Renal cortical epithelial cell (primary cell): ENCODE data around the gene GSK3A. TPM values are rescaled to one million over a fixed set of nuclear protein-coding genes. Genes with fewer than 3 reads are reported as not detected.
A peak's percentile ranks its signal among the peaks of the same experiment; 100 is the strongest.

ENCODE experiments used
- DNase-seq: peaks from one replicate; pipeline ENCODE4 v3.0.0-alpha.2; 2011; ENCODE audit warnings: low read depth
- total RNA-seq: library from RNA; depleted of rRNA; stranded (reverse); fragments of >200 nt; gene quantifications from 2 replicates; pipeline ENCODE4 v1.2.3, GENCODE V29; 2014

GSK3A gene
- total RNA-seq, 1 donor from 2014 or later, result 44.8 TPM

DNA sequence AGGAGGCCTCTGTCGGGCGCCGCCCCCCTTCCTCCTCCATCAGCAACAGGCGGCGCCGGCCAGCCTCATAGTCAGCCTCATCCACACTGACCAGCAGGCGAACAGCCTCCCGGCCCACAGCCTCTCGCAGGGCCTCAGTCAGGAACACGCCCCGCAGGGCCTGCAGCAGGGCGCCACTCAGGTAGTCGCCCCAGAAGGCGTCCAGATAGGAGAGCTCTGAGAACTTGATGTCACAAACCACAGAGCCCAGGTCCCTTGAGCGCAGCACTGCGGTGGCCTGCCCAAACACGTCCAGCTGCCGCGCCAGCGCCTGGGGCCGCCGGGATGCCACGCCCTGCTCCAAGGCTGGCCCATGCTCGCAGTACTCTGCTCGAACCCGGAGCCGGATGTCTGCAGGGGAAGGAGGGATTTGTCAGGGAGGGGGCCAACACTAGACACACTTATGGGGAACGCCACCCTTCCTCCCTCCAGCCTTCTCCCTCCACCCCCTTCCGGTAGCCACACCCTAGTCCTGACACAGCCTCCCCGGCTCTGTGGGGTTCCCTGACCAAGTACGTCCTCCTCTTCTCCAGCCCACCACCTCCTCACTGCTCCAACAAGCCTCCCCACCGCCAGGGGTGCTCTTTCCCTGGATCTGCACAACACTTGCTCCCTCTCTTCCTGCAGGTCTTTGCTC lies 42.8 kb downstream of the GSK3A start:
- DNase-seq, result no peak

DNA sequence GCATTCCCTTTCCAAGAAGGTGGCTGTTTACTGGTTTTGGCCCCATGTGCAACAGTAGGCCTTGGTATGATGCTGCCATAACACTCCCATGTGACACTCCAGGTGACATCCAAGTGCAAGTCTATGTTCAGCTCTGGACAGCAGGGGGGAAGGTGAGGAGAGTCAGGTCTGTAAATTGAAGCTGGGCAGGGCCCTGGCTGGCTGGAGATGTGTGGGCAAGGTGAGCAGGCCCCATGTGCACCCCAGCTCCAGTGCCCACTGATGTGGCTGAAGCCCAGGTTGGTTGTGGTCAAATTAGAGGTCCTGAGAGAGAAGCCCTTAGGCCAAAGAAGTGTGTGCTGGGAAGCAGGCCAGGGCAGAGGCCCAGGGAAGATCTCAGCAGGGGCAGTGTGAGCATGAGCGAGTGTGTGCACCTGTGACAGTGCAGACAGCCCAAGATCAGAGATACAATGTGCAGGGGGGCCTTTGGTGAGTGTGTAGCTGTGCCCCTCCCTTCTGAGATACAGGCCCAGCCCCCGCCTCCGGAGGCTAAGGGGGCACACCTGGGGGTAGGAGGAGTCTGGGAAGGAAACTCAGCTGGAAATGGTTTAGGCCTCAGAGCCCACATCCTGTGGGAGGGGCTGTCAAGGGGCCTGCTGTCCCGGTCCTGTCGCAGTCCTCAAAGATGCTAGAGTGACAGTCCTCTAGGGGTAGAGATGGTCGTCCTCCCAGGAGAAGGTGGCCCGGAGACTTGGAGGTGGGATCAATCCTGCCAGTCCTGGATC lies 43.5 kb downstream of the GSK3A start:
- no peak for DNase-seq

DNA sequence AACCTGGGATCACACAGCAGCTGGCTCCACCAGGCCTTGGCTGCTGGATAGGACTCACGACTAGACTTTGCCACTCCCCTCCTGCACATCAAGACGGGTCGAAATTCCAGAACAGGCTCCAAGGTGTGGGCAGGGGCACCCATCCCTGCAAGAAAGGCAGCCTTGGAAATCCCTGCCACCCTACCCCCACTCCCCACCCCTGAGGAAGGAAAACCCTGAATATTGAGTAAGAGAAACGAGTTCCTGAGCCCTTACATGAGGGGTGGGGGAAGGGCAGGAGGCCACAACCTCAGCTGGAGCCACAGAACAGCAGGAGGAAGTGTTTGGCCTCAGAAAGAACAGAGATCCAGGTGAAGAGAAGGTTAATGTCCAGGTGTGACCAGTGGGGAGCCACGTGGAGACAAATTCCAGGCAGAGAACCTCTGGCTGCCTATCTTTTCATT lies 45.0 kb downstream of the GSK3A start:
- peak; percentile 17 for DNase-seq

DNA sequence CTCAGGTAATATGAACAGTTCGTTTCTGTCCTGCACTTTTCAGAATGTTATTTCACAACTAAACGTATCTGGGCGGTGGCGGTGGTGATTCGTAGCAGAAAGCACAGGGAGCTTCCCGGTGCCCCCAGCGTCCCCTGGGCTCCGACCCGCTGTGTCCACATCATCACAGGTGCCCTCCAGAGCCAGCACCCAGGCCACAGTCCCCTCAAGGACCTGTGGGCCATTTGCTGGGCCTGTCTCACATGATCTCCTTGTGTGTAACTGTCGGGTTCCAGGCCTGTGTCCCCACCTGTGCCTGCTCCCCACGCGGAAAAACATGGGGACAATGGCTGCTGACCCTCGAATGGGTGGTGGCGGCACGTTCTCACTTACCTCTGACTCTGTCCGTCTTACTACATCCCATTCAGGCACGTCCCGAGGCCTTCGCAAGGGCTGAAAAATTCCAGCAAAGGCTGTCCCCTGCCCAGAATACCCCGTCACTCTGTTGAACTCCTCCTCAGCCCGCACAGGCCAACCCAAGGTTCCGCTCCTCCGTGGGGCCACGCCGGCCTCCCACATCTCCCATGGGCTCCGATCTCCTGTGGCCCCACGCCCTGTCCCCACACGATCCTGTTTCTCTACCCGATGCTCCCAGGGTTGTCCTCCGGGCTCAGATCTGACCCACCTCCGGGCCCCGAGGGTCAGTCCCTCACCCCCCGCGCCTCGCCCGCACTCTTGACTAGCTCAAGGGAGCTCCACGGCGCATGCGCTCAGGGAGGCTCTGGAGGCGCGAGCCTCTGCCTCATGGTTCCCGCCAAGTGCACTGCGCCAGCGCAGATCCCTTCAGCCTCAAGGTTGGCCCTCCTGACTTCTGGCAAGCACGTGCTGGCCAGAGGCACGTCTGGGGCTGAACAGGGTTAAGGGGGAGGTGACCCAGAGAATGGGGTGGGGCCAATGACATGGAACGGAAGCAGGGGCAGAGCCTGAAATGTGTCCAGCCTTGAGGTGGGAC lies 46.1 kb downstream of the GSK3A start:
- DNase-seq, result no peak

DNA sequence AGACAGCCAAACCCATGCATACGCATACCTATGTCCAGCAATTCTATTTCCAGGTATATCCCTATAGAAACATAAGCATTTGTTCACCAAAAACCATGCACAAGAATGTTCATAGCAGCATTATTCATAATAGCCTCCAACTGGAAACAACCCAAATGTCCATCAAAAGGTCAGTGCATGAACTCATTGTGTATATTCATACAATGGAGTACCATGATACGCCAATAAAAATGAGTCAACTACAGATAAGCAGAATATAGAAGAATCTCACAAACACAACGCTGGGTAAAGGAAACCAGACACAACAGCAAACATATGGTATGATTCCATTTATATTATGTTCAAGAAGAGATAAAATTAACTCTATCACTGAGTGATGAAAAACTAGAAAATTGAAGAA lies 48.7 kb downstream of the GSK3A start:
- DNase-seq, result no peak

DNA sequence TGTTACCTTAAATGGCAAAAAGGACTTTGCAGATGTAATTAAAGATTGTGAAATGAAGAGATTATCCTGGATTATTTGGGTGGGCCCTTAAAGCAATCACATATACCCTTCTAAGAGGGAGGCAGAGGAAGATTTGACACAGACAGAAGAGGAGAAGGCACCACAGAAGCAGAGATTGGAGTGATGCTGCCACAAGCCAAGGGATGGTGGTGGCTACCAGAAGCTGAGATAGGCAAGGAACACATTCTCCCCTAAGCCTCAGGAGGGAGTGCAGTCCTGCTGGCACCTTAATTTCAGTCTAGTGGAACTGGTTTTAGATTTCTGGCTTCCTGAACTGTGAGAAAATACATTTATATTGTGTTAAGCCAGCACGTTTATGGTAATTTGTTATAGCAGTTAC lies 49.1 kb downstream of the GSK3A start:
- DNase-seq, result no peak

DNA sequence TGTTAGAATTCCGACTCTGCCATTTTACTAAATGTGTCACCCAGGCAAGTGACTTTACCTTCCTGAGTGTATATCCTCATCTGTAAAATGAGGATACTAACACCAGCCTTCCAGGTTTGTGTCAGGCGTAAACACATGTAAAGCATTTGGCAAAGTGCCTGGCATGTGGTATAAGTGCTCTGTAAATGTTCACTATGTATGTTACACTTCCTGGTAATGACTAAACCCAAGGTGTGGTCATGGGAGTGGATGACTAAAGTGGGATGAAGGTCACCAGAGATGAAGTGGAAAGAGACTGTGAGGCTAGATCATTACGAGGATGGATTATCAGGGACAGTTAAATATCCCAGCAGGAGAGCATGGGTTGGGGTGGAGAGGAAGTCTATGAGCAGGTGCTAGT lies 50.5 kb downstream of the GSK3A start:
- peak; percentile 92 for DNase-seq

DNA sequence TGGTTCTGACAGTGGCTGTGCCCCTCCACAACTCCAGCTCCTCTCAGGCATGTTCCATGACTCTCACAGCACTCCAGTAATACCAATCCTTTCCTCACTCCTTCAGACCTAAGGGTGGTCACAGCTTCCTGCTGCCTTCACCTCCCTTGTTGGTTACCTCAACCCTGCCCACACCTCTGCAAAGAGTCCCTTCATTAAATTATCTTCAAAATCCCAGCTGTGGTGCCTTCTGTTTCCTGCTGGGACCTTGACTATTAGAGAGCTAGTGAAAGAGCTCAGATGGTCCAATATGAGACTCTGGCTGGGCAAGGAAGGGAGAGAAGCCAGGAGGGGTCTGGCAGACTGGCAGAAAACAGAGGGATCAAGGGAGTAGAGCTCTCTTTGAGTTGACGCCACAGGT lies 51.1 kb downstream of the GSK3A start:
- DNase-seq, result no peak

DNA sequence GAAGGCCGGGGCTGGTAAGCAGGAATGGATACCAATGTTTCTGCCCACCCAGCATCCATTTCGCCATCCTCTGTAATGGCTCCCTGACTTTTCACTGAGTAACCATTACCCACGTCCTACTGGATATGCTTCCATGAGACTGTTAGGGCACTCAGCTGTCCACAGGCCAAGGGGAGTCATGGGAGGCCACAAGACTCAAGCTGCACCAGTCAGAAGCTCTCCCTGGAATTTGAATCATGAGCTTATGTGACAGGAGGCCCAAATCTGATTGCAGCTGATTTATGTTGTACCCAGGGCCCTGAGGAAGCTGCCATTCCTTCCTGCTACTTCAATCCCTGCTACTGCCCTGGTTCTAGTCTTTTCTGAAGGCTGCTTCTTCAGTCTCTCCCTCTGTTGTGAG lies 53.3 kb downstream of the GSK3A start:
- peak; percentile 4 for DNase-seq

DNA sequence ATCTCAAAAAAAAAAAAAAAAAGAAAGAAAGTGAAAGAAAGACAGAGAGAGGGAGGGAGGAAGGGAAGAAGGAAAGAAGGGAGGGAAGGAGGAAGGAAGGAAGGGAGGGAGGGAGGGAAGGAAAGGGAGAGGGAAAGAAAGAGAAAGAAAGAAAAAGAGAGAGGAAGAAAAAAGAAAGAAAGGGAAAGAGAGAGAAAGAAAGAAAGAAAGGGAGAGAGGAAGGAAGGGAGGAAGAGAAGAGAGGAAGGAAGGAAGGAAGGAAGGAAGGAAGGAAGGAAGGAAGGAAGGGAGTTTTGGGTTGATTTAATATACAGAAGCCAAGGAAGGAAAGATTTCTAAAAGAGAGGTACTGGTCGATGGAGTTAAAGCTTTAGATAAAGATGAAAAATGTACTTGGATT lies 53.7 kb downstream of the GSK3A start:
- no peak for DNase-seq

DNA sequence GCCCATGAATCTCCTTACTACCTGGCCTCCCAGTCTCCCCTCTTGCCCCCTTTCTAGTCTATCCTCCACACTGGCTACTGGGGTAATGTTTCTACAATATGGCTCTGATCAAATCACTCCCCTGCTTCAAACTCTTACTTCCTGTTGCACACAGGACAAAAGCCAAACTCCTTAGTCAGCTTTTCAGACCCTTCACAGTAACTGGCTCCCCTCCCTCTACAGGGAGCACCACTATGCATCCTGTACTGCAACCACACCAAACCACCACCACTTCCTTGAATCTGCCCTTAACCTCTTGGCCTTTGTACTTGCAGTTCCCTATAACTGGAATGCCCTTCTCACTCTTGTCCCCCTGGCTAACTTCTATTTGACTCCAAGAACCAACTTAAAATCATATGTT lies 57.1 kb downstream of the GSK3A start:
- no peak for DNase-seq

DNA sequence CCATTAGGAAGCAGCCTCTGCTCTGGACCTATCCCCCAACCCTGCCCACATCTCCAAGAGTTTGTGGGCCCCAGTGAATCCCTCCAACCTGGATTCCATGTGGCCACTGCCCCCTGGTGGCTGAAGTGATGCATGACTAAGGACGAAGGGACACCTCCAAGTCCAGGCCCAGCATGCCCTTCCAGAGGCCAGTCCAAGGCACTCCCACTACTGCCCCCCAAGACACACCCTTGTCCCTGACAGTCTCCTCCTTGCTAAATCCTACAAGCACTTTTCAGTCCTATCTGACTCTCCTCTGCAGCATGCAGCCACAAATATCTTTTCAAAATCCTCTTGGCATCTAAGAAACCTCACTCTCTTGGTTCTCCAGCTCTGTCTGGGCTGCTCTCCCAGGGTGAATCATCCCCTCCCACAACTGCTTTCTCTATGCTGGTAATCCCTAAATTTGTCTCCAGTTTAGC lies 58.0 kb downstream of the GSK3A start:
- DNase-seq, result peak; percentile 51

Other genes with a start within 250 kb of the GSK3A start
- gene ATP1A3, start 248.4 kb downstream of the GSK3A start, total RNA-seq, result 0.05 and 0.17 TPM in 2 replicates
- 1.2 and 27.0 TPM in 2 replicates for gene GRIK5, start 172.4 kb downstream of the GSK3A start, total RNA-seq
- gene ZNF574, start 166.4 kb downstream of the GSK3A start, total RNA-seq, result 9.6 and 20.5 TPM in 2 replicates
- gene POU2F2, start 110.2 kb downstream of the GSK3A start, total RNA-seq, result 0.25 TPM in 1 of 2 replicates, not detected in the other
- gene DEDD2, start 24.9 kb downstream of the GSK3A start, total RNA-seq, result 17.9 and 25.2 TPM in 2 replicates
- gene ZNF526, start 22.3 kb downstream of the GSK3A start, total RNA-seq, result 7.1 and 11.4 TPM in 2 replicates
- gene ERF, start 12.5 kb upstream of the GSK3A start, total RNA-seq, result 15.5 and 23.2 TPM in 2 replicates
- gene CIC, start 26.6 kb upstream of the GSK3A start, total RNA-seq, result 9.0 and 67.9 TPM in 2 replicates
- 0.65 TPM in 1 of 2 replicates, not detected in the other for gene PRR19, start 59.5 kb upstream of the GSK3A start, total RNA-seq
- 45.9 and 75.4 TPM in 2 replicates for gene PAFAH1B3, start 60.0 kb upstream of the GSK3A start, total RNA-seq
- not detected in 2 replicates for gene TMEM145, start 70.7 kb upstream of the GSK3A start, total RNA-seq
- 12.5 and 113 TPM in 2 replicates for gene MEGF8, start 83.0 kb upstream of the GSK3A start, total RNA-seq
- not detected in 2 replicates for gene CNFN, start 147.7 kb upstream of the GSK3A start, total RNA-seq
- 1.2 and 1.4 TPM in 2 replicates for gene LIPE, start 184.8 kb upstream of the GSK3A start, total RNA-seq
- not detected in 2 replicates for gene CXCL17, start 200.3 kb upstream of the GSK3A start, total RNA-seq